HFFc6 (cell line): ENCODE data around the gene ENOX2. TPM values are rescaled to one million over a fixed set of nuclear protein-coding genes. Genes with fewer than 3 reads are reported as not detected.
A peak's percentile ranks its signal among the peaks of the same experiment; 100 is the strongest.

Experiments used
- DNase-seq: peaks from one replicate; pipeline ENCODE4 v3.0.0-alpha.2; 2018
- H3K27ac Mint-ChIP-seq: 2 replicates; pipeline ENCODE4 v1.8.0; 2020; ENCODE audit warnings: mild to moderate bottlenecking, mixed read lengths
- H3K27me3 Mint-ChIP-seq: 2 replicates; pipeline ENCODE4 v1.8.0; 2021; ENCODE audit warnings: mild to moderate bottlenecking, moderate library complexity, mixed read lengths; ENCODE audit not compliant: insufficient read depth
- H3K36me3 Mint-ChIP-seq: 2 replicates; pipeline ENCODE4 v1.8.0; 2021; ENCODE audit warnings: low read depth, mixed read lengths
- H3K4me1 Mint-ChIP-seq: 2 replicates; pipeline ENCODE4 v1.8.0; 2020; ENCODE audit warnings: low read depth, mixed read lengths
- H3K4me3 Mint-ChIP-seq: 2 replicates; pipeline ENCODE4 v1.8.0; 2020; ENCODE audit warnings: mild to moderate bottlenecking, moderate library complexity, mixed read lengths
- H3K9me3 Mint-ChIP-seq: 2 replicates; pipeline ENCODE4 v1.8.0; 2020; ENCODE audit warnings: mild to moderate bottlenecking, mixed read lengths
- total RNA-seq, 6 experiments: library from RNA; stranded (reverse); fragmentation: NEBNext Ultra II Directional; extraction: Animal tissue kit (Norgen Biotek cat#: 25700); gene quantifications; 2 replicates in 1 of 6; 3 replicates in 5 of 6; pipeline ENCODE4 v1.2.3, GENCODE V29; 2021
- TF ChIP-seq, protein P1 (sequence below): fragments of 200-600 bp; sonication (generic); IDR thresholded peaks from 2 replicates; pipeline ENCODE4 v1.5.0; 2021; ENCODE audit warnings: antibody characterized with exemption, mild to moderate bottlenecking

ENOX2 gene
- total RNA-seq, 6 experiments from 2014 or later, result 10.8 to 13.5 (median 11.9) TPM

DNA sequence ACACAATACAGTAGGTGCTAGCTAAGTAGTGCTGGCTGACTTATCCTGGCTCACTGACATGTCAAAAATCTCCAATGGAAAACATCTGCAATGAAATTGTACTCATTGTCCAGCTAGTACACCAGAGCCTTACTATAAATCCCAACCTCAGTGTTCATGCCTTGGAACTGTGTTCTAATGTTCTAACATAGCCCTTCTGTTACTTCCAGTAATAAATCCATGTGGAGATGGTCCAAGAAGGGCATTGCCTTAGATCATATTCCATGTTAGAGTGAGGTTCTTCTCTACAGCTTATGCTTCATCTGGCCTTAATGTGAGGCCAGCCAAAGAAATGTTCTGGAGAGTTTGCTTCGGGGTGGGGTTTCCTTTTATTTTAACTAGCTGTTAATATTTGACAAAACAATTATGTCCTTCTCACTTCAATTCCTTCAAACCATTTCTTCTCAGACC, 25.1 kb downstream of the ENOX2 start:
- TF ChIP-seq, protein P1, sequence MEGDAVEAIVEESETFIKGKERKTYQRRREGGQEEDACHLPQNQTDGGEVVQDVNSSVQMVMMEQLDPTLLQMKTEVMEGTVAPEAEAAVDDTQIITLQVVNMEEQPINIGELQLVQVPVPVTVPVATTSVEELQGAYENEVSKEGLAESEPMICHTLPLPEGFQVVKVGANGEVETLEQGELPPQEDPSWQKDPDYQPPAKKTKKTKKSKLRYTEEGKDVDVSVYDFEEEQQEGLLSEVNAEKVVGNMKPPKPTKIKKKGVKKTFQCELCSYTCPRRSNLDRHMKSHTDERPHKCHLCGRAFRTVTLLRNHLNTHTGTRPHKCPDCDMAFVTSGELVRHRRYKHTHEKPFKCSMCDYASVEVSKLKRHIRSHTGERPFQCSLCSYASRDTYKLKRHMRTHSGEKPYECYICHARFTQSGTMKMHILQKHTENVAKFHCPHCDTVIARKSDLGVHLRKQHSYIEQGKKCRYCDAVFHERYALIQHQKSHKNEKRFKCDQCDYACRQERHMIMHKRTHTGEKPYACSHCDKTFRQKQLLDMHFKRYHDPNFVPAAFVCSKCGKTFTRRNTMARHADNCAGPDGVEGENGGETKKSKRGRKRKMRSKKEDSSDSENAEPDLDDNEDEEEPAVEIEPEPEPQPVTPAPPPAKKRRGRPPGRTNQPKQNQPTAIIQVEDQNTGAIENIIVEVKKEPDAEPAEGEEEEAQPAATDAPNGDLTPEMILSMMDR, result no peak
- Mint-ChIP-seq H3K4me1 (peaks cover 53% of the 10 kb centered on the region), H3K36me3 (peaks cover 5% of the 10 kb centered on the region; the same call in 1 of the 2 replicates), H3K27ac (peak overlapping the region; percentile 64), H3K4me3 (no peak overlapping the region), H3K27me3 (no peaks in the 10 kb centered on the region), H3K9me3 (no peaks in the 10 kb centered on the region)
- DNase-seq, result no peak

DNA sequence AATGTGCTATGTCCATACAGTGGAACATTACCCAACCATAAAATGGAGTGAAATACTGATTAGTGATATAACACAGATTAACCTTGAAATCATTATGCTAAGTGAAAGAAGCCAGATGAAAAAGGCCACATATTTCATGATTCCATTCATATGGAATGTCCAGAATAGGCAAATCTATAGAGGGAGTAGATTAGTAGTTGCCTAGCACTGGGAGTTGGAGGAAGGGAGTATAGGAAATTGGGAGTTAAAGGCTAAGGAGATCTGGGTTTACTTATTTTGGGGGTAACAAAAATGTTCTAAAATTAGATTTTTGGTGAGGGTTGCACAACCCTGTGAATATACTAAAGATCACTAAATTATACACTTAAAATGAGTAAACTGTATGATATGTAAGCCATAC, 26.8 kb downstream of the ENOX2 start:
- H3K9me3 Mint-ChIP-seq, result no peaks in the 10 kb centered on the region
- H3K4me1 Mint-ChIP-seq, result peaks cover 53% of the 10 kb centered on the region
- peaks cover 5% of the 10 kb centered on the region; the same call in 1 of the 2 replicates for H3K36me3 Mint-ChIP-seq
- H3K4me3 Mint-ChIP-seq, result no peak overlapping the region
- TF ChIP-seq, protein P1, result no peak
- H3K27me3 Mint-ChIP-seq, result no peaks in the 10 kb centered on the region
- no peak for DNase-seq
- no peak overlapping the region for H3K27ac Mint-ChIP-seq

DNA sequence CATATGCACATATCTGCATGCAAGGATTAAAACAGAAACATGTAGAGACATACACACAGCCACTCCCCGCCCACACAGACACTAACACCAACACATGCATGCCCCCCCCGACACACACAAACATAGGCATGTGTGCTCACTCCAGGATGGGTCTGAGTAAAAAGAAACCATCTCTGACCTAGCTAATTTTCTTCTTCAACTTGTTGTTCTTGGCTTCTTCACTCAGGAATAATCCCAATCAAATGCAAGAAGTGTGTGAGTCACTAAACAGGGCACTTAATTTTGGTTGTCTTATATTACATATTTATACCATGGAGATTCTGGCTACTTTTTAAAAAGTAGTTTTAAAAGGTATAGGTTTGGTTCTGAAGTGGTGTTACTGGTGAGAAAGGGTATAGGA, 28.3 kb downstream of the ENOX2 start:
- DNase-seq, result peak; percentile 20
- TF ChIP-seq, protein P1, result no peak
- H3K4me1 Mint-ChIP-seq, result peaks cover 45% of the 10 kb centered on the region
- H3K27ac Mint-ChIP-seq, result no peak overlapping the region
- no peak overlapping the region for H3K4me3 Mint-ChIP-seq
- H3K9me3 Mint-ChIP-seq, result no peaks in the 10 kb centered on the region
- H3K36me3 Mint-ChIP-seq, result peaks cover 5% of the 10 kb centered on the region
- no peaks in the 10 kb centered on the region for H3K27me3 Mint-ChIP-seq

DNA sequence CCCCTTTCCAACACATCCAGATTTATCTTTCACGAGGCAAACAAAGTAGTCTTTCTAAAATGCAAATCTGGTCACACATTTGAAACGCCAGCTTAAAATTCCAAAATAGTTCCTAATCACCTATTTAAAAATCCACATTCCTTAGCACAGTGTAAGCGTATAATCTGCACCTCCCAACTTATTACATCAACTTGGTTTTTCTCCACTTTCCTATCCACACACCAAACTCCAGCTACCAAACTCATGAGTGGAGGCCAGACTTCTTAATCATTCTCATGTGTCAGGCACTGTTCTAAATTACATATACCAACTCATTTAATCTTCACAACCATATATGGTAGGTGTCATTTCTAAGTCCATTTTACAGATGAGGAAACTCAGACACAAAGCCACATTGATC, 33.8 kb downstream of the ENOX2 start:
- TF ChIP-seq, protein P1, result no peak
- no peaks in the 10 kb centered on the region for H3K9me3 Mint-ChIP-seq
- H3K36me3 Mint-ChIP-seq, result peaks cover 6% of the 10 kb centered on the region; the same call in 1 of the 2 replicates
- no peak overlapping the region for H3K27ac Mint-ChIP-seq
- DNase-seq, result no peak
- H3K27me3 Mint-ChIP-seq, result no peaks in the 10 kb centered on the region
- peaks cover 13% of the 10 kb centered on the region for H3K4me1 Mint-ChIP-seq
- H3K4me3 Mint-ChIP-seq, result no peak overlapping the region

DNA sequence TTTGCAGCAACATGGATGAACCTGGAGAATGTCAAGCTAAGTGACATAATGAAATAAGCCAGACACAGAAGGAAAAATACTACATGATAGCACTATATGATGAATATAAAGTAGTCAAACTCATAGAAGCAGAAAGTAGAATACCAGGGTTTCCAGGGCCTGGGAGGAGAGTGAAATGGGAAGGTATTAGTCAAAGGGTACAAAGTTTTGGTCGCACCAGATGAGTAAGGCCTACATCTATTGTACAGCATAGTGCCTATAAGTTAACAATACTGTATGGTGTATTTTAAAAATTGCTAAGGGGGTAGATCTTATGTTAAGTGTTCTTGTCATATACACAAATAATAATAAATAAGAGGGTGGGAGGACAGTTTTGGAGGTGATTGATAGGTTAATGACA, 41.5 kb downstream of the ENOX2 start:
- no peaks in the 10 kb centered on the region for H3K27me3 Mint-ChIP-seq
- TF ChIP-seq, protein P1, result no peak
- H3K27ac Mint-ChIP-seq, result no peak overlapping the region
- H3K4me1 Mint-ChIP-seq, result no peaks in the 10 kb centered on the region
- no peaks in the 10 kb centered on the region for H3K9me3 Mint-ChIP-seq
- 0 out of 2 replicates have a peak, but pooled peaks cover 5% of the 10 kb centered on the region for H3K36me3 Mint-ChIP-seq
- H3K4me3 Mint-ChIP-seq, result no peak overlapping the region
- no peak for DNase-seq

DNA sequence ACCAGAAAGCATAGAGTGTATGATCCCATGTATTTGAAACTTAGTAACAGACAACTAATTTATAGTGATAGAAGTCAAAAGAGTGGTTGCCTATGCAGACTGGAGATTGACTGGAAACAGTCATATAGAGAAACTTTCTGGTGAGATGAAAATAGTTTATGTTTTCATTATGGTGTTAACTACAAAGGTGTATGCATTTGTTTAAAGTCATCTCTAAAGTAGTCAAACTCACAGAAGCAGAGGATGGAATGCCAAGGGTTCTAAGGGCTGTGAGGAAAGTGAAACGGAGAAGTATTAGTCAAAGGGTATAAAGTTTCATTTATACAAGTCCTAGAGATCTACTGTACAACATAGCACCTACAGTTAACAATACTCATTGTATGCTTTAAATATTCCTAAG, 45.8 kb downstream of the ENOX2 start:
- Mint-ChIP-seq H3K27ac (no peak overlapping the region), H3K9me3 (no peaks in the 10 kb centered on the region), H3K4me1 (no peaks in the 10 kb centered on the region), H3K27me3 (no peaks in the 10 kb centered on the region), H3K4me3 (no peak overlapping the region), H3K36me3 (0 out of 2 replicates have a peak, but pooled peaks cover 5% of the 10 kb centered on the region)
- no peak for DNase-seq
- TF ChIP-seq, protein P1, result no peak
